H1 (cell line): ENCODE measurements around the gene PPARA. TPM values are rescaled to one million over a fixed set of nuclear protein-coding genes. Genes with fewer than 3 reads are reported as not detected.
"Not testable (repeated sequence)": the region's sequence is repeated elsewhere in the genome, so short reads cannot be mapped to it uniquely, and the experiment has no call there.

ENCODE experiments used
- CTCF ChIA-PET: fragments of 300-600 bp; sonication (Branson Sonifier 250); formaldehyde crosslinking; loops from one replicate; lab custom pipeline; 2021; ENCODE audit not compliant: partially characterized antibody; lab: Charles Lee
- POLR2A ChIA-PET: fragments of 300-600 bp; sonication (Branson Sonifier 250); formaldehyde crosslinking; loops from one replicate; lab custom pipeline; 2021; ENCODE audit warnings: inconsistent platforms; ENCODE audit not compliant: partially characterized antibody; lab: Charles Lee
- DNase-seq, 2 experiments: peaks; one replicate each; pipeline versions ENCODE4 v3.0.0 to v3.0.0-alpha.2; 2010 to 2022; ENCODE audit warnings: low spot score in 2 of 2, low read depth in 1 of 2, mixed read lengths in 1 of 2
- FAIRE-seq: peaks from 2 replicates; lab custom pipeline; 2011; peaks lifted over from hg19 to GRCh38; lab: Jason Lieb, UNC
- H2AFZ ChIP-seq: 2 replicates; pipeline ENCODE4 v1.8.1; 2012; ENCODE audit warnings: low read length, inconsistent platforms
- H2AK5ac ChIP-seq: 2 replicates; pipeline ENCODE4 v1.6.1; 2013; ENCODE audit warnings: low read depth, low read length
- H2BK120ac ChIP-seq: replicated peaks from 2 replicates; pipeline ENCODE3; 2013; ENCODE audit warnings: low read depth, low read length, inconsistent platforms
- H2BK12ac ChIP-seq: 2 replicates; pipeline ENCODE4 v1.6.1; 2013; ENCODE audit warnings: low read depth, low read length
- H2BK15ac ChIP-seq: 2 replicates; pipeline ENCODE4 v1.6.1; 2013; ENCODE audit warnings: low read length
- H2BK20ac ChIP-seq: 2 replicates; pipeline ENCODE4 v1.6.1; 2013; ENCODE audit warnings: low read length
- H2BK5ac ChIP-seq: 2 replicates; pipeline ENCODE4 v1.6.1; 2013; ENCODE audit warnings: low read depth, low read length
- H3K14ac ChIP-seq: 2 replicates; pipeline ENCODE4 v1.6.1; 2013; ENCODE audit warnings: inconsistent platforms; ENCODE audit not compliant: insufficient read length
- H3K18ac ChIP-seq: 2 replicates; pipeline ENCODE4 v1.6.1; 2013; ENCODE audit warnings: low read length; ENCODE audit errors: extremely low read depth
- H3K23ac ChIP-seq: 2 replicates; pipeline ENCODE4 v1.6.1; 2013; ENCODE audit warnings: inconsistent platforms; ENCODE audit not compliant: insufficient read length
- H3K23me2 ChIP-seq: 2 replicates; pipeline ENCODE4 v1.6.1; 2013; ENCODE audit warnings: low read depth, low read length
- H3K27ac ChIP-seq: 2 replicates; pipeline ENCODE4 v1.6.1; 2011; ENCODE audit warnings: low read depth, low read length, inconsistent platforms
- H3K27me3 ChIP-seq, 4 experiments: replicated peaks in 1 of 4; 1 replicate in 1 of 4; 2 replicates in 3 of 4; pipeline versions ENCODE4 v1.6.1 to v1.8.1; 2011 to 2013; ENCODE audit warnings: low read length in 3 of 4, mild to moderate bottlenecking in 3 of 4, inconsistent platforms in 2 of 4, mixed read lengths in 2 of 4, moderate library complexity in 1 of 4; ENCODE audit not compliant: control insufficient read depth in 3 of 4, insufficient read depth in 3 of 4; ENCODE audit errors: extremely low read depth in 1 of 4
- H3K36me3 ChIP-seq, 4 experiments: 2 replicates each; pipeline versions ENCODE4 v1.6.1 to v1.8.1; 2011 to 2013; ENCODE audit warnings: mild to moderate bottlenecking in 4 of 4, low read length in 3 of 4, moderate library complexity in 2 of 4, control low read depth in 1 of 4, inconsistent platforms in 1 of 4; ENCODE audit not compliant: insufficient read depth in 4 of 4, control insufficient read depth in 2 of 4
- H3K4ac ChIP-seq: replicated peaks from 2 replicates; pipeline ENCODE3; 2013; ENCODE audit warnings: low read length, low read depth, mixed read lengths, inconsistent platforms; ENCODE audit not compliant: insufficient read length
- H3K4me1 ChIP-seq, 4 experiments: replicated peaks in 1 of 4; 1 replicate in 1 of 4; 2 replicates in 3 of 4; pipeline versions ENCODE4 v1.6.1 to v1.8.1; 2011 to 2013; ENCODE audit warnings: low read length in 3 of 4, inconsistent platforms in 2 of 4, mixed read lengths in 1 of 4; ENCODE audit not compliant: insufficient read depth in 4 of 4, control insufficient read depth in 3 of 4
- H3K4me2 ChIP-seq, 2 experiments: 2 replicates each; pipeline versions ENCODE4 v1.6.1 to v1.8.1; 2011 to 2013; ENCODE audit warnings: low read depth in 2 of 2, low read length in 2 of 2, control low read depth in 1 of 2, inconsistent platforms in 1 of 2, mild to moderate bottlenecking in 1 of 2; ENCODE audit not compliant: insufficient read depth in 1 of 2
- H3K4me3 ChIP-seq, 4 experiments: fragments of 200-600, 300-600 bp in 1 of 4; sonication (generic), shearing (Covaris generic), sonication (Bioruptor Twin) in 1 of 4; 2 replicates each; pipeline versions ENCODE4 v1.5.1 to v1.8.1; 2011 to 2016; ENCODE audit warnings: low read length in 4 of 4, low read depth in 3 of 4, control low read depth in 2 of 4, inconsistent platforms in 2 of 4, mild to moderate bottlenecking in 2 of 4, mixed read lengths in 1 of 4, moderate library complexity in 1 of 4; ENCODE audit not compliant: insufficient read depth in 2 of 4; ENCODE audit errors: extremely low read depth in 1 of 4
- H3K56ac ChIP-seq: replicated peaks from 2 replicates; pipeline ENCODE3; 2013; ENCODE audit warnings: low read depth, mild to moderate bottlenecking, mixed read lengths, low read length, inconsistent platforms; ENCODE audit not compliant: insufficient read length
- H3K79me1 ChIP-seq: 2 replicates; pipeline ENCODE4 v1.6.1; 2013; ENCODE audit warnings: low read depth, low read length, control low read depth
- H3K79me2 ChIP-seq, 2 experiments: 2 replicates each; pipeline versions ENCODE4 v1.6.1 to v1.8.1; 2012 to 2013; ENCODE audit warnings: low read length in 2 of 2, mild to moderate bottlenecking in 2 of 2, inconsistent platforms in 1 of 2; ENCODE audit not compliant: insufficient read depth in 2 of 2, control insufficient read depth in 1 of 2
- H3K9ac ChIP-seq, 4 experiments: replicated peaks in 1 of 4; 1 replicate in 1 of 4; 2 replicates in 3 of 4; pipeline versions ENCODE4 v1.6.1 to v1.8.1; 2011 to 2013; ENCODE audit warnings: low read depth in 3 of 4, low read length in 3 of 4, control low read depth in 2 of 4, mild to moderate bottlenecking in 2 of 4, moderate library complexity in 2 of 4, inconsistent platforms in 1 of 4; ENCODE audit errors: extremely low read depth in 1 of 4
- H3K9me3 ChIP-seq, 2 experiments: 2 replicates each; pipeline versions ENCODE4 v1.6.1 to v1.8.1; 2012 to 2013; ENCODE audit warnings: mild to moderate bottlenecking in 2 of 2, moderate library complexity in 2 of 2, control low read depth in 1 of 2, inconsistent platforms in 1 of 2, low read depth in 1 of 2, low read length in 1 of 2, mixed read lengths in 1 of 2; ENCODE audit not compliant: insufficient read depth in 2 of 2
- H4K20me1 ChIP-seq, 2 experiments: replicated peaks in 1 of 2; 2 replicates each; pipeline versions ENCODE3 to v1.8.1; 2011 to 2013; ENCODE audit warnings: inconsistent platforms in 2 of 2, low read length in 2 of 2, mild to moderate bottlenecking in 1 of 2; ENCODE audit not compliant: insufficient read depth in 2 of 2, control insufficient read depth in 1 of 2
- H4K5ac ChIP-seq: 2 replicates; pipeline ENCODE4 v1.6.1; 2013; ENCODE audit warnings: low read length, low read depth, mixed read lengths, inconsistent platforms; ENCODE audit not compliant: insufficient read length
- H4K8ac ChIP-seq: 2 replicates; pipeline ENCODE4 v1.8.0; 2013; ENCODE audit warnings: mild to moderate bottlenecking, moderate library complexity, low read length, inconsistent platforms; ENCODE audit not compliant: insufficient read depth; ENCODE audit errors: extremely low read depth
- H4K91ac ChIP-seq: replicated peaks from 2 replicates; pipeline ENCODE3; 2013; ENCODE audit warnings: low read length, mixed read lengths, inconsistent platforms; ENCODE audit not compliant: insufficient read length
- WGBS, 2 experiments: shearing (Covaris generic) in 1 of 2; methylation state at CpG; one replicate each; pipeline versions ENCODE4 v1.1.6 to v1.1.7; 2013 to 2015; ENCODE audit warnings: low lambda C conversion rate in 2 of 2, mixed read lengths in 2 of 2, inconsistent platforms in 1 of 2, low coverage in 1 of 2, missing lambda C conversion rate in 1 of 2; ENCODE audit not compliant: insufficient replicate concordance in 2 of 2, insufficient coverage in 1 of 2, insufficient read length in 1 of 2; ENCODE audit errors: extremely low coverage in 1 of 2, missing lambda C conversion rate in 1 of 2; 5-methylcytosine and 5-hydroxymethylcytosine counted together
- polyA plus RNA-seq, 7 experiments: library from polyadenylated mRNA; depleted of rRNA in 3 of 7; stranded (reverse) in 5 of 7; unstranded in 2 of 7; fragments of >200 nt in 5 of 7; fragments of 200-250 nt in 2 of 7; gene quantifications; 1 replicate in 5 of 7; 2 replicates in 1 of 7; 4 replicates in 1 of 7; pipeline versions ENCODE4 v1.2.1 to v1.2.3, GENCODE V29; 2011 to 2013; ENCODE audit warnings: missing spikeins in 2 of 7, mixed read lengths in 2 of 7
- total RNA-seq: library from RNA; stranded (reverse); fragmentation: NEBNext Ultra II Directional; extraction: Animal tissue kit (Norgen Biotek cat#: 25700); gene quantifications from 2 replicates; pipeline ENCODE4 v1.2.1, GENCODE V29; 2021

The PPARA gene
- total and polyA plus RNA-seq, 2 of the 8 experiments (the other 6 are each of a cell fraction or from before 2014, with no cell fraction given): 3.1 to 8.2 TPM

DNA sequence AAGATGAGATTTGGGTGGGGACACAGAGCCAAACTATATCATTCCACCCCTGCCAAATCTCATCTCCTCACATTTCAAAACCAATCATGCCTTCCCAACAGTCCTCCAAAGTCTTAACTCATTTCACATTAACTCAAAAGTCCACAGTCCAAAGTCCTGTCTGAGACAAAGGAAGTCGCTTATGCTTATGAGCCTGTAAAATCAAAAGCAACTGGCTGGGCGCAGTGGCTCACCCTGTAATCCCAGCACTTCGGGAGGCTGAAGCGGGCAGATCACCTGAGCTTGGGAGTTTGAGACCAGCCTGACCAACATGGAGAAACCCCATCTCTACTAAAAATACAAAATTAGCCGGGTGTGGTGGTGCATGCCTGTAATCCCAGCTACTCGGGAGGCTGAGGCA is 114.2 kb downstream of the PPARA start:
- not testable (repeated sequence) for H2AK5ac ChIP-seq, H3K4me3 ChIP-seq, H3K23ac ChIP-seq, FAIRE-seq, H3K36me3 ChIP-seq, H3K79me2 ChIP-seq, H4K91ac ChIP-seq, H2BK12ac ChIP-seq, H3K23me2 ChIP-seq, H2BK5ac ChIP-seq, H3K79me1 ChIP-seq, H2BK15ac ChIP-seq, H3K14ac ChIP-seq, H3K4ac ChIP-seq, H4K20me1 ChIP-seq, H4K5ac ChIP-seq, H3K18ac ChIP-seq, H3K4me2 ChIP-seq, H2BK20ac ChIP-seq, H3K9ac ChIP-seq, H3K27ac ChIP-seq, H3K56ac ChIP-seq, DNase-seq, H3K4me1 ChIP-seq, H4K8ac ChIP-seq, H2BK120ac ChIP-seq, H2AFZ ChIP-seq
- POLR2A ChIA-PET: interaction anchor here (0.6 kb wide), 1 partner anchor 42 kb away, joined by 3 read pairs; no protein-coding TSS in a partner anchor
- WGBS, 2 experiments: 84% methylated on average over 6 of the region's 6 CpGs; no CpG with 5 or more reads in 1 of the 2 experiments
- Histone ChIP-seq H3K9me3 (peaks cover 5 to 12% of the 10 kb centered on the region in 2 experiments; a peak in 3 of 4 replicates), H3K27me3 (peaks cover 18 to 48% (median 32%) of the 10 kb centered on the region in 4 experiments)
- CTCF ChIA-PET: interaction anchor here (2.0 kb wide), 1 partner anchor 37 kb away, joined by 8 read pairs; no protein-coding TSS in a partner anchor

DNA sequence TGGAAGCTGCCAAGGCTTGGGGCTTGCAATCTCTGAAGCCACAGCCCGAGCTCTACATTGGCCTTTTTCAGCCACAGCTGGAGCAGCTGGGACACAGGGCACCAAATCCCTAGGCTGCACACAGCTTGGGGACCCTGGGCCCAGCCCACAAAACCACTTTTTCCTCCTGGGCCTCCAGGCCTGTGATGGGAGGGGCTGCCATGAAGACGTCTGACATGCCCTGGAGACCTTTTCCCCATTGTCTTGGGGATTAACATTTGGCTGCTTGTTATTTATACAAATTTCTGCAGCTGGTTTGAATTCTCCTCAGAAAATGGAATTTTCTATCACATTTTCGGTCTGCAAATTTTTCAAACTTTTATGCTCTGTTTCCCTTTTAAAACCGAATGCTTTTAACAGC is 115.3 kb downstream of the PPARA start:
- H4K20me1 ChIP-seq, H3K36me3 ChIP-seq, H3K27ac ChIP-seq, H2BK15ac ChIP-seq, H3K9ac ChIP-seq, H2BK5ac ChIP-seq, H2AFZ ChIP-seq, H3K79me2 ChIP-seq, H3K18ac ChIP-seq, H3K79me1 ChIP-seq, H4K8ac ChIP-seq, H2AK5ac ChIP-seq, H2BK12ac ChIP-seq, FAIRE-seq, POLR2A ChIA-PET, H3K56ac ChIP-seq, H4K5ac ChIP-seq, H3K23ac ChIP-seq, H3K4me3 ChIP-seq, H3K14ac ChIP-seq, H3K4ac ChIP-seq, H2BK120ac ChIP-seq, H3K4me1 ChIP-seq, H3K4me2 ChIP-seq, H3K23me2 ChIP-seq, H2BK20ac ChIP-seq, DNase-seq, H4K91ac ChIP-seq, CTCF ChIA-PET: not testable (repeated sequence)
- Histone ChIP-seq H3K27me3 (peaks cover 16 to 40% (median 28%) of the 10 kb centered on the region in 4 experiments), H3K9me3 (peaks cover 5 to 12% of the 10 kb centered on the region in 2 experiments; a peak in 3 of 4 replicates)
- WGBS, 2 experiments: 76% methylated on average over 4 of the region's 4 CpGs; no CpG with 5 or more reads in 1 of the 2 experiments
